Stimulated activated CD4-positive, alpha-beta T cell treated with anti-CD3 and anti-CD28 coated beads, Interleukin-1b, Interleukin-23, amount 100 ng/mL, for 48 hours (primary cell): Measurements from ENCODE around the gene FCRLB.
"Not testable (repeated sequence)": the region's sequence is repeated elsewhere in the genome, so short reads cannot be mapped to it uniquely, and the experiment has no call there.

Experiments used
- DNase-seq: peaks from one replicate; pipeline ENCODE4 v3.0.0-alpha.2; 2020

Gene FCRLB, protein sequence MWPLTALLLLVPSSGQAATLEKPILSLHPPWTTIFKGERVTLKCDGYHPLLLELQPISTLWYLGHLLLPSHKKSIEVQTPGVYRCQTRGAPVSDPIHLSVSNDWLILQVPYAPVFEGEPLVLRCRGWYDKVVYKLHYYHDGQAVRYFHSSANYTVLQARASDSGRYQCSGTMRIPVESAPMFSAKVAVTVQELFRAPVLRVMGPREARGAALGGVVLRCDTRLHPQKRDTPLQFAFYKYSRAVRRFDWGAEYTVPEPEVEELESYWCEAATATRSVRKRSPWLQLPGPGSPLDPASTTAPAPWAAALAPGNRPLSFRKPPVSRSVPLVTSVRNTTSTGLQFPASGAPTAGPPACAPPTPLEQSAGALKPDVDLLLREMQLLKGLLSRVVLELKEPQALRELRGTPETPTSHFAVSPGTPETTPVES

DNA sequence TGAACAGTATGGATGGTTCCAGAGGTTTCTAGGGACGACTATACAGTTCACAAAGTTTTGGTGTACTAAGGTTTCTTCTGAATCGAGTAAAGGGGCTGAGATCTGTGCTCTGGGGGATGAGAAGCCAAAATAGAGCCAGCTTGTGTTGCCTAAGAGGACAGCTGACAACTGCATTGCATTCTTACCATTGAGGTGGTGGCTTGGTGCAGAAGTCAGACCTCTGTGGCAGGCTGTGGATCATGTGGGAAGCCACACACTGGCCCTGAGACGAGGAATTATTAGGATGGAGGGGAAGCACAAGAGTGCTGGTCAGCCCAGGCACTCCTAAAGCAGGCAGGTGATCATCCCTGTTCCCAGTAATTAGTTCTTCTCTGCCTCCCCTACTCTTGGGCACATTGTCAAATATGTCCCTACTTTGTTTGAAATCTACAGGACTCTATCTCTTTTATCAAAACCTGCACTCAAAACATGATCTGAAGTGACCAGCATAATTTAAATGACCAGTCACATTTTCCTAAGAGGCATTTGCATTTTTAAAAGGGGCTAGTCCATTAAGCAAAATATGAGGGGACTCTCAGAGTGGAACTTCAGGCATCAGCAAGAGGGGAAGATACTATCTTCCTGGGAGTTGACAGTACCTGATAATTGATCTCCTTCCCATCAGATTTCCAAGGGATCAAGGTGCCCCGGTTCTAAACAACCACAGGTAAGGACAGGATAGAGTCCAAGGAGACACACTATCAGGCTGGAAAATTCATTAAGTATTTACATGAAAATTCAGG, at the start of gene FCRLB:
Gene FCRLB (plus strand): TSS at position 589 of the 782 bp plus-strand sequence. CDS start 1,129 bp downstream, outside the sequence.
- no peak for DNase-seq

DNA sequence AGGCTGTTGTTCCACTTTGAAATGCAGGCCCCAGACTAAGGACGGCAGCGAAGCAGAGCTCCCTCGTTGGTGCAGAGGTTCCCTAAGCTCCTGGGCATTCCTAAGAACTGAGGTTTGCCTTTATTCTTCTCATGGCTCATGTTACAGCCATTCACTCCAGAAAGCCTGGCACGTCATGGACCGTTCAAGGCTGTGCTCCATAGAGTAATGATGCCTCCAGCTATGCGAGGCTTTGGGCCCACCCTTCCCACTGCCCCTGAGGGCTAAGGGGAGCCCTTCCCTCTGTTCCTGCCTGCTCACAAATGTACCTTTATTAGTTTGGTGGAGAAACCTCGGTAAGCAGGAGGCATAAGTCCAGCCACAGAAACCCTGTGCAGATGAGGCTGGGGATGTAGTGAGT, 47.9 kb upstream of the FCRLB start:
- DNase-seq, result not testable (repeated sequence)

DNA sequence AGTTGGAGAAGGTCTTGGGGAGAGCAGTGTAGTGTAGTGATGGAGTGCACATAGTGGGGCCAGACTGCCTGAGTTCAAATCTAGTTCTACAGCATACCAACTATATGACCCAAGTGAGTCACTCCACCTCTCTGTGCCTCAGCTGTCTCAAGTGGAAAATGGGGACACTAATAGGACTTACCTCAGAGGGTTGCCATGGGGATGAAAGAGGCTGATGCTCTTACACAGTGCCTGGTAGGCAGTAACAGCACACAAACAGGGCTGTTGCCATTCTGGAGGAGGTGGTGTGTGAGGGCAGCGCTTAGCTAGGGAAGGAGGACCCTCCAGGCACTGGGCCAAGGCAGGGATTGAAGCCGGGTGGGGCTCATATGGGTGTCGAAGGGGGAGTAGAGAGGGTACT, 46.9 kb upstream of the FCRLB start:
- DNase-seq, result not testable (repeated sequence)

DNA sequence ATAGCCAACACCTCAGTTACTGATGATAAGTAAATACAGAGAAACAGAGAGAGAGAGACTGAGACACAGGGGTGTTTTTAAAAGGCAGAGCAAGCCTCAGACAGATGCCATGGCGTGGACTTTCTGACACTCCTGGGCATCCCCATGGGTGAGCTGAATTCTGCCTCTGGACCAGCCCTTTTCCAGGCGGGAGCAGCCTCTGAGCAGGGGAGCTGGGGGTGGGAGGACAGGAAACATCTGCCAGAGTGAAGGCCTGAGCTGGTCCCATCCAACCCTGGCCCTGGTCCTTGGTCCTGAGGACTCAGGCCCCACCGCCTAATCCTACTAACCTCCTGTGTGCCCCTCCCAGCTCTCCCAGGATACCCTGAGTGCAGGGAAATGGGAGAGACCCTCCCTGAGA, 46.4 kb upstream of the FCRLB start:
- not testable (repeated sequence) for DNase-seq

DNA sequence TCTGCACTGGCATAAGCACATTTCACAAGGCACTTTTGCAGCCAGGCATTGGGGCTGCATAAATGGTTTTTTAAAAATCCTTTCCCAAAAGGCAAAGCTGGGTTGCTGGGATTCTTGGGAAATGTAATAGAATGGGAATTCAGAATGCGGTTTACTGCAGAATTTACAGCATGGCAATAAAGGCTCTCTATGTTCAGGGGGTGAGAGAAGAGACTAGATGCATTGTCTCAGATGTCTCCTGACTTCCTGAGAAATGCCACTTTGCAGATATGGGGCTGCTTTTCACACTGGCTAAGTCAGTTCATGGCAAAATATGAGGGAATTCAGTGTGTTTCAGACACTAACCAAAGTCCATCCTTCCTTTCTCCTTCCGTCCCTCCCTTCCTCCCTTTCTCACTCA, 44.9 kb upstream of the FCRLB start:
- no peak for DNase-seq

DNA sequence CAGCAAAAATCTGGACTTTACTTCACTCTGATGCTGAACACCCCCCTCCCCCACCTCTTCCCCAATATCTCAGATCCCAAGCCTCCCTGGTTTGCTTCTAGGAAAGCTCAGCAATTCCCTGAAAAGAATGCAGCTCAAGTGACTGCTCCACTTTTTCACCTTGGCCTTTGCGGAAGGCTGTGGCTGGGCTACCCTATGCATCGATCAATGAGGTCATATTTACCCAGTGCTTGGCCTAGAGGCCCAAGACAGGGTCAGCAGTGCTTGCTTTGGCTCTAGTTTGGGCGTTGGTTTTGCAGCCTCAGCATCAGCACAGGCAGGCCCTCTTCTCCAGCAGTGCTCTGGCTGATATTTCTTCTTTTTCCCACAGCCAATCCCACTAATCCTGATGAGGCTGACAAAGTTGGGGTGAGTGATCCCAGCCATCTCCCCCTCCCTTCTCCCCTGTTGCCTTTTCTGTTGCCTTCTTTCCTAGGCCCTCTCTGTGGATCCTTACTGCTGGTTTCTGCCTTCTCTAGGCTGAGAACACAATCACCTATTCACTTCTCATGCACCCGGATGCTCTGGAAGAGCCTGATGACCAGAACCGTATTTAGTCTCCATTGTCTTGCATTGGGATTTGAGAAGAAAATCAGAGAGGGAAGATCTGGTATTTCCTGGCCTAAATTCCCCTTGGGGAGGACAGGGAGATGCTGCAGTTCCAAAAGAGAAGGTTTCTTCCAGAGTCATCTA, 44.2 kb upstream of the FCRLB start:
- no peak for DNase-seq

DNA sequence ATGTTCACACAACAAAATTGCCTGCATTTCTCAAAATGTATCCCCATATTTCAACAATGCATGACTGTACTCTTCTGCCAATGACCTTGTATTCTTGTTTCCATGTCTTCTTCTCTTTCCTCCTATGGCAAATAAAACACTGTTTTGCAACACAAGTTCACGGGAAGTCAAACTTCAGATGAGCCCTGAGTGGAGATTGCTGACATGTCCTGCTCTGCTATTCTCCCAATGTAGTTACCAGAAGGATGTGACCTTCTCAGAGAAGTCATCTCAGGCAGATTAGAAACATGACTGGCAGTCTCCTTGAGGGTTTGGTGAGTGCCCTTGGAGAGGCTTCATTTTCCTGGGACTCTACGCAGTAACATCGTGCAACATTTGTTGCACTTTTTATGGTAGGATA, 42.8 kb upstream of the FCRLB start:
- no peak for DNase-seq

DNA sequence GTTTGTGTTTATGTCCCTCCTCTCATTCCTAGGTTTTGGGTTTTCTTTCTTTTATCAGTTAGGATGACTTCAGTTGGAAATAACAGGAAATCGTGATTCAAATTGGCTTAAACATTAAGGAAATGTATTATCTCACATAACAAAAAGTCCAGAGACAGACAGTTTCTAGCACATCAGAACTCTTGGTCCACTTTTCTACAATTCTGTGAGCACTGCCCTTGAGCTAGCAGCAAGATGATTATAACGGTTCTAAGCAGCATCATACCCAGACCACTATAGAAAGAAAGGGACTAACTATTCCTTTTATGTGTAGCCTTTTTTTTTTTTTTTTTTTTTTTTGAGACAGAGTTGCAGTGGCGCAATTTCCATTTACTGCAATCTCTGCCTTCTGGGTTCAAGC, 39.5 kb upstream of the FCRLB start:
- no peak for DNase-seq

DNA sequence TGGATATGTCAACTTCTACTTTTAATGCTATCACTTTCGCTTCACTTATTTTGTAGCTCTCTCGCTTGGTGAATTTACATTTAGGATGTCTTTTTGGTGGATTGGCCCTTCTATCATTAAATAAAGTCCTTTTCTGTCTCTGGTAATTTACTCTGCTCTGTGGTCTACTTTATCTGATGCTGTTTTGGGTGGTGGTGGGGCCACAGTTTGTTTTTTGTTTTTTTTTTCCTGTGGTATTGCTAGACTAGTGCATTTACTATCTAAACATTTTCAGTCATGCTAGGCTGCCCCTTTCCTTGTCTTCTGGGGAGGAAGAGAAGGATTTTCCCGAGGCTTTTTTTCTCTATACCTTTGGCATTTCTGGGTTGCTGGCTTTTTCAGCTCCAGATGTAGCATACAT, 32.4 kb upstream of the FCRLB start:
- no peak for DNase-seq

DNA sequence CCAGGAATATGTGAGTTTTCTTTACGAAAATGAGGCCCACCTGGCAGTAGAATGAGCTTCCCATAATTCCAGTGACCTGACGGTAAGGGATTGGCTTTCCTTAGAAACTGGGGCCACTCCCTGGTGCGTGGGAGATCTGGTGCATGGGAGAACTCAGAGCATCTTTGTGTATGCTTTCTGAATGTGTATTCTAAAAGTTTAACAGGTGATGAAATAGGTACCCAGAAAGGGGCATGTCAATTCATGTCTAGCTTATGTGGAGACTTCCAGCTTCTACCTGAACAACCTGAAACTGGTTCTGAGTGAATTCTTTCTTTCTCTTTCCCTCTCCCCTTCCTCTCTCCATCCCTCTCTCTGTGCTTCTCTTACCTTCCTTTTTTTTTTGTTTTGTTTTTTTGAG, 29.5 kb upstream of the FCRLB start:
- no peak for DNase-seq

DNA sequence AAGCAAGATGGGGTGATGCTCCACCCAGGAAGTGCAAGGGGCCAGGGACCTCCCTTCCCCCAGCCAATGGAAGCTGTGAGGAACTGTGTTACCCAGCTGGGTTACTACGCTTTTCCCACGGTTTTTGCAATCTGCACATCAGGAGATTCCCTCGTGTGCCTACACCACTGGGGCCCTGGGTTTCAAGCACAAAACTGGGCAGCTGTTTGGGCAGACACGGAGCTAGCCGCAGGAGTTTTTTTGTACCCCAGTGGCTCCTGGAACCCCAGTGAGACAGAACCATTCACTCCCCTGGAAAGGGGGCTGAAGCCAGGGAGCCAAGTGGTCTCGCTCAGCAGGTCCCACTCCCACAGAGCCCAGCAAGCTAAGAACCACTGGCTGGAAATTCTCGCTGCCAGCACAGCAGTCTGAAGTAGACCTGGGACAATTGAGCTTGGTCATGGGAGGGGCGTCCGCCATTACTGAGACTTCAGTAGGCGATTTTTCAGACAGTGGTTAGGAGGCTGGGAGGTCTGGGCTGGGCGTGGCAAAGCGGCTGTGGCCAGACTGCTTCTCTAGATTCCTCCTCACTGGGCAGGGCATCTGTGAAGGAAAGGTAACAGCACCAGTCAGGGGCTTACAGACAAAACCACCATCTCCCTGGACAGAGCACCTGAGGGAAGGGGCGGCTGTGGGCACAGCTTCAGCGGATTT, 28.2 kb upstream of the FCRLB start:
- not testable (repeated sequence) for DNase-seq

DNA sequence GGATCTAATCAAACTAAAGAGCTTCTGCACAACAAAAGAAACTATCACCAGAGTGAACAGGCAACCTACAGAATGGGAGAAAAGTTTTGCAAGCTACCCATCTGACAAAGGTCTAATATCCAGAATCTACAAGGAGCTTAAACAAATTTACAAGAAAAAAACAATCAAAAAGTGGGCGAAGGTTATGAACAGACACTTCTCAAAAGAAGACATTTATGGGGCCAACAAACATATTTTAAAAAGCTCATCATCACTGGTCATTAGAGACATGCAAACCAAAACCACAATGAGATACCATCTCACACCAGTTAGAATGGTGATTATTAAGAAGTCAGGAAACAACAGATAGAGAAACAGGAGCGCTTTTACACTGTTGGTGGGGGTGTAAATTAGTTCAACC, 23.0 kb upstream of the FCRLB start:
- not testable (repeated sequence) for DNase-seq

DNA sequence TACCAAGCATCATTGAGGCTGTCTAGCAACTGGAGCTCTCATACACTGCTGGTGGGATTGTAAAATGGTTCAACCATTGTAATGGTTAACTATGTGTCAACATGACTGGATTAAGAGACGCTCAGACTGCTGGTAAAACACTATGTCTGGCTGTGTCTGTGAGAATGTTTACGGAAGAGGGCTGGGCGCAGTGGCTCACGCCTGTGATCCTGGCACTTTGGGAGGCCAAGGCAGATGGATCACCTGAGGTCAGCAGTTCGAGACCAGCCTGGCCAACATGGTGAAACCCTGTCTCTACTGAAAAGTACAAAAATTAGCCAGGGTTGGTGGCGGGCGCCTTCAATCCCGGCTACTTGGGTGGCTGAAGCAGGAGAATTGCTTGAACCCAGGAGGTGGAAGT, 19.1 kb upstream of the FCRLB start:
- no peak for DNase-seq

DNA sequence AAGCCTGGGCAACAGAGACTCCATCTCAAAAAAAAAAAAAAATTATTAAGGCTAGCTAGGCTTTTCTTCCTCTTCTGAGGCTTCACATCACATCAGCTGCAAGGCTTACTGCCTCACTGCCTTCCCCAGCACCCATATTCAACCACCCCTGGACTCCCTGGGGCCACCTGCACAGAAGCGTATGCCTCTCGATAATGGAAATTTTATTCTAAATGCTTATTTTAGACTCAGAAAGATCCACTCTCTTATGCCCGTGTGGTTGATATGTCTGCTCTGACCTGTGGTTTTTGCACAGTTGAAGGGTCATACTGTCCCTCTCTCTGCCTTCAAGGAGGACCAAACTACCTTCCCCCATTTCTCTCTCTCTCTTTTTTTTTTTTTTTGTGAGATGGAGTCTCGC, 15.8 kb upstream of the FCRLB start:
- no peak for DNase-seq

DNA sequence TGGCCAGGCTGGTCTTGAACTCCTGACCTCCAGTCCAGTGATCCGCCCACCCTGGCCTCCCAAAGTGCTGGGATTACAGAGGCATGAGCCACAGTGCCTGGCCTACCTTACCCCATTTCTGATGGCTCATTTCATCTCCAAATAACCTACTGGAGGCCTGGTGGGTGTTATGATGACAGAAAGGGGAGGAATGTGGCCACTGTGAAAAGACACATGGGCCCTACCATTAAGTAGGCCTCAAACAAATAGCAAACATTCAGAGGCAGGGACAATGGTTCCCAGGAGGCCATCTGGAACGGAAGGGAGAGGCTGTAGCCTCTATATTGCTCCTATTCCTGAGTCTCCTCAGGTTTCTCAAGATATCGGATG, 15.2 kb upstream of the FCRLB start:
- DNase-seq, result no peak

DNA sequence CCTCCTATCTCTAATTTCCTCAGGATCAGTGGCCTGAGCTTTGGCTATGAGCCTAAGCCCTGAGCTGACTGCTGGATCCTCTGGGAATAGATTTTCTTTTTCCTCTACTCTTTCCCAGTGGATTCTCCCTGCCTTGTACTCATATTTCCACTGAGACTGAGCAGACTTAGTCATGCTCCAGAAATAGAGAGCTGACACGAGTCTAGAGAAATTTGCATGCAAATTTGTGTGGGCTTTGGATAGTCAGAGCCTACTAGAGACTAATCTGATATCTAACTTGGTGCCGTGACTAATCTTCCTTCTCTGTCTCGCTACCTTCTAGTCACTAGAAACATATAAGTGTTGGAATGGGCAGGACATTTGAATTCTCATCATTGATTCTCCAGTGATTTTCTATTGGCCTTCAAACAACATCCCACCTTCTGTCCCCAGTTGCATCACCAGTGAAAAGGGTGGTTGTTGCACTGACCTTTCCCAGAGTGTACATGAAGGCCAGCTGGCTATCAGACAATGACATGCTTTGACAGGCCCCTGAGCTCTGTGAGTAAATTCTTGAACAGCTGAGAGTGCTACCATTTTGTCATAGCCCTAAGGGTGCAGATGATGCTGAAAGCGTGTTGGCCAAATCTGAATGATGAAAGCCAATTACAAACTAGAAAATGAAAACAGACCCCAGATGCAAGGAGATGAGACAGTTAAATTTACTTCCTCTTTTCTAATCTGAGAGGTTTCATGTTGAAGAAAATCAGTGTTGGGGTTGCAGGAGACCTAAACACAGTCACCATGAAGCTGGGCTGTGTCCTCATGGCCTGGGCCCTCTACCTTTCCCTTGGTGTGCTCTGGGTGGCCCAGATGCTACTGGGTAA, 14.6 kb upstream of the FCRLB start, which contains the start of gene FCRLA:
Gene FCRLA (plus strand): TSS at position 748 of the 866 bp plus-strand sequence. CDS start 36 bp downstream, at position 784.
- no peak for DNase-seq

DNA sequence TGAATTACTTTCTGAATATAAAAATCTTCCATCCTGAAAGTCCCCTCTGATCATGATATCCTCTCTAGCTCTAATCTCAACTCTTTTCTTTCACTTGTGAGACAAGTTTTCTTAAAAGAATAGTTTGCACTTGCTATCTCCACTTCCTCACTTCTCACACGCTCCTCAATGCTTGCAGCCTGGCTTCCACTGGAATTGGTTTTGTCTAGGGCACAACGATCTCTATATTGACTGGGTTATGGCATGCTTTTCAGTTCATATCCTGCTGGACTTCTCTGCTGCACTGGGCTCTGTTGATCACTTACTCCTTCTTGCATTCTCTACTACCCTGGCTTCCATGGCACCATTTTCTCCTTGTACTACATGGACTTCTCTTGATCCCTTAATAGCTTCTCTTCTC, 13.8 kb upstream of the FCRLB start:
- DNase-seq, result no peak

DNA sequence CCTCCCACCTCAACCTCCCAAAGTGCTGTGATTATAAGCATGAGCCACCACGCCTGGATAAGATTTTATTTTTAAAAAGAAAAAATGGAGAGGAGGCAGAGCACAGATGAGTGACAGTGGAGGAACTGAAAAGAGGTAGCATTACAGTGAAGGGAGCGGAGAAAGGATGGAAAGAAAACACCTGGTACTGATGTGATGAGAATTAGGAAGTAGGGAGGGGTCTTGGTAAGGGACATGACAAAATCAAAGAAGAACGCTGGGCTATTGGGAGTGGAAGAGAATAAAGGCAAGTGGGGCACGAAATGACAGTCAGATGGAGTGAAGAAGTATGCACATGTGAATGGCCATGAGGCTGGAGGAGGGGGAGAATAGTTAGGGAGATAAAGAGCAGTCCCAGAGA, 12.0 kb upstream of the FCRLB start:
- DNase-seq, result no peak

DNA sequence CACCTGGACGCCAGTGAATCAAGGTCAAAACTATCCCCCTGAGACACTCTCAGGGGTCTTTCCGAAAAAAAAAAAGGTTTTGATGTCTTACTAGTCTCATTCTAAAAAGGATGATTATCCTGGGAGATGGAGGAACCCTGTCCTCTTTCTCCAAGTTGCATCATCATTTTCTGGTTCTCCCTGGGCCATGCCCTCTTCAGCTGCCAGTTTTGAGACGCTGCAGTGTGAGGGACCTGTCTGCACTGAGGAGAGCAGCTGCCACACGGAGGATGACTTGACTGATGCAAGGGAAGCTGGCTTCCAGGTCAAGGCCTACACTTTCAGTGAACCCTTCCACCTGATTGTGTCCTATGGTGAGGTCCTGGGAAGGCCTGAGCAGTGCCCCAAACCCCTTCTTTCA, 10.8 kb upstream of the FCRLB start:
- DNase-seq, result no peak

DNA sequence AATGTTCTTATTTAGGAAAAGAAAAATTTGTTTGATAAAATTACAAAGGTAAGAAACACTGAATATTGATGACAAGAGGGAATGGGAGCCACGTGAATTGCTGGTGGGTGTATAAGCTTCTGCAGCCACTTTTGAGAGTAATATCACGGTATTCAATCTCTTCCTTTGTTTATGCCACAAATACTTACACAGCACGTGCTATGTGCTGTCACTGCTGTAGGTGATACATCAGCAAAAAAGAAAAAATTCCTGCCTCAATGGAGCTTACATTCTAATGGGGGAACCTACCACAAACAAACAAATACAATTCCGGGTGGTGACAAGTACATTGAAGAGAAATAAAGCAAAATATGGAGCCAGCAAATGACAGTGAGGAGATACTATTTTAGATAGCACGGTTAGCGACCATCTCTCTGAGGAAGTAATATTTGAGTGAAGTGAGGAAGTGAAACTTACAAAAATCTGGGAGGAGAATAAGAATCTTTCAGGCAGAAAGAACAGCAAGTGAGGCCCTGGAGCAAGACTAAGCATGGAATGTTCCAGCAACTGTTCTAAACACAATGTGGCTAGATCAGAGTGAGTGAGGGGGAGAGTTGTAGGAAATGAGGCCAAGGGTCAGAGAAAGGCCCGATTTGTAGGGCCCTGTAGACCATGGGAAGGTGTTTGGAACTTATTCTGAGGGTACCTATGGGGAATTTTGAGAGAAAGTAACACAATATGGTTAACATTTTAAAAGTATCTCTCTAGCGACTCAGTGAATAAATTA, 2.6 kb upstream of the FCRLB start:
- no peak for DNase-seq

DNA sequence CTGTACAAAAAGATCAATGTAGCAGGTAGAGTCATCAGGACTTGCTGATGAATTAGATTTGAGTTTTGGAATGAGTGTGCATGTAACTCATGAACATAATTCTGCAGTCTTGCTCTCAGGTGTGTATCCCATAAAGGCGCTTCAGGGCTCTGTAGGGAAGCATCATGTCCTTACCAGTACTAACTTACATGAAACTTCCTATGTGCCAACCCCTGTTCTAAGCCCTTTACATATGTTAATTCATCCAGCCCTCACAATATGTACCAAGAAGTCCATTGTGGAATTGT, 2.1 kb upstream of the FCRLB start:
- no peak for DNase-seq
